Fibroblast of lung (primary cell): ENCODE data around the gene ZNF385B. TPM values are rescaled to one million over a fixed set of nuclear protein-coding genes. Genes with fewer than 3 reads are reported as not detected.

ENCODE experiments used
- DNase-seq, 2 donors: peaks; one replicate each; pipeline versions ENCODE4 v3.0.0 to v3.0.0-alpha.2; 2010; ENCODE audit warnings: low read depth in 2 of 2
- H2AFZ ChIP-seq: 2 replicates; pipeline ENCODE4 v1.5.1; 2012; ENCODE audit warnings: low read length, control low read depth, inconsistent platforms
- H3K27ac ChIP-seq: 2 replicates; pipeline ENCODE4 v1.5.1; 2011; ENCODE audit warnings: low read length, control low read depth; ENCODE audit not compliant: insufficient read depth
- H3K27me3 ChIP-seq: 2 replicates; pipeline ENCODE4 v1.5.1; 2011; ENCODE audit warnings: mild to moderate bottlenecking, low read length; ENCODE audit not compliant: control insufficient read depth, insufficient read depth
- H3K36me3 ChIP-seq: 2 replicates; pipeline ENCODE4 v1.5.1; 2011; ENCODE audit warnings: low read length; ENCODE audit not compliant: control insufficient read depth, insufficient read depth
- H3K4me1 ChIP-seq: 2 replicates; pipeline ENCODE4 v1.5.1; 2011; ENCODE audit warnings: low read length; ENCODE audit not compliant: control insufficient read depth, insufficient read depth; ENCODE audit errors: extremely low read depth
- H3K4me2 ChIP-seq: 2 replicates; pipeline ENCODE4 v1.5.1; 2011; ENCODE audit warnings: low read length, control low read depth; ENCODE audit not compliant: insufficient read depth; ENCODE audit errors: extremely low read depth
- H3K4me3 ChIP-seq, 4 experiments: fragments of 200-600 bp in 1 of 4; sonication (generic) in 1 of 4; replicated peaks in 1 of 4; 2 replicates each; pipeline ENCODE4 v1.5.1; 2011 to 2016; ENCODE audit warnings: low read length in 4 of 4, low read depth in 3 of 4, mild to moderate bottlenecking in 3 of 4, control low read depth in 2 of 4, inconsistent platforms in 1 of 4, mixed read lengths in 1 of 4; ENCODE audit not compliant: insufficient read depth in 1 of 4; ENCODE audit errors: control extremely low read depth in 1 of 4
- H3K79me2 ChIP-seq: 2 replicates; pipeline ENCODE4 v1.5.1; 2012; ENCODE audit warnings: mild to moderate bottlenecking, low read length, inconsistent platforms; ENCODE audit not compliant: control insufficient read depth, insufficient read depth
- H3K9ac ChIP-seq: 2 replicates; pipeline ENCODE4 v1.5.1; 2011; ENCODE audit warnings: mild to moderate bottlenecking, low read length, control low read depth; ENCODE audit not compliant: insufficient read depth
- H3K9me3 ChIP-seq: 2 replicates; pipeline ENCODE4 v1.5.1; 2012; ENCODE audit warnings: low read depth, low read length; ENCODE audit not compliant: control insufficient read depth, insufficient read depth
- H4K20me1 ChIP-seq: 2 replicates; pipeline ENCODE4 v1.5.1; 2011; ENCODE audit warnings: low read length; ENCODE audit not compliant: control insufficient read depth, insufficient read depth; ENCODE audit errors: extremely low read depth
- CTCF ChIP-seq, 2 donors: IDR thresholded peaks in 1 of 2; conservative IDR thresholded peaks in 1 of 2; 1 replicate in 1 of 2; 2 replicates in 1 of 2; pipeline ENCODE4 v1.5.1; 2011 to 2012; ENCODE audit warnings: low read length in 2 of 2, control low read depth in 1 of 2, inconsistent platforms in 1 of 2, low read depth in 1 of 2, mild to moderate bottlenecking in 1 of 2
- EZH2 ChIP-seq: IDR thresholded peaks from 2 replicates; pipeline ENCODE4 v1.5.1; 2012; ENCODE audit warnings: low read length, control low read depth, mild to moderate bottlenecking; ENCODE audit errors: missing control alignments
- polyA plus RNA-seq, 2 donors: library from polyadenylated mRNA; depleted of rRNA in 1 of 2; stranded (reverse) in 1 of 2; unstranded in 1 of 2; fragments of >200 nt; gene quantifications; 2 replicates each; pipeline ENCODE4 v1.2.1, GENCODE V29; 2011 to 2012; ENCODE audit warnings: missing spikeins in 1 of 2
- total RNA-seq: library from RNA; depleted of rRNA; stranded (reverse); fragments of >200 nt; gene quantifications from 2 replicates; pipeline ENCODE4 v1.2.1, GENCODE V29; 2014

The ZNF385B gene
- total and polyA plus RNA-seq, 2 donors (not counting 1 experiment from before 2014, with no cell fraction given), result 0.06 TPM; not detected in 1

GRCh38 chr2:179657068-179657595, 204.3 kb downstream of the ZNF385B start:
- no peaks in the 10 kb centered on the region for H3K27me3 ChIP-seq
- no peaks in the 10 kb centered on the region for H3K79me2 ChIP-seq
- no peak overlapping the region for H2AFZ ChIP-seq
- TF ChIP-seq CTCF (conservative IDR thresholded peaks at IDR 0.05 in 1 of 2, IDR thresholded peaks at IDR 0.05 in 1 of 2; ENCODE audit: low read depth in 1 of 2, low read length in 2 of 2), result no peak
- no peak for TF ChIP-seq EZH2
- H3K9ac ChIP-seq, result no peak overlapping the region
- no peak for DNase-seq
- no peaks in the 10 kb centered on the region for H3K4me1 ChIP-seq
- H4K20me1 ChIP-seq, result no peaks in the 10 kb centered on the region
- H3K36me3 ChIP-seq, result no peaks in the 10 kb centered on the region
- no peak overlapping the region for H3K4me2 ChIP-seq
- H3K4me3 ChIP-seq, result no peak overlapping the region
- H3K27ac ChIP-seq, result no peak overlapping the region
- no peaks in the 10 kb centered on the region for H3K9me3 ChIP-seq

GRCh38 chr2:179655627-179656026, 205.8 kb downstream of the ZNF385B start:
- no peak overlapping the region for H2AFZ ChIP-seq
- H3K36me3 ChIP-seq, result no peaks in the 10 kb centered on the region
- H3K4me3 ChIP-seq, result no peak overlapping the region
- H3K9me3 ChIP-seq, result no peaks in the 10 kb centered on the region
- no peak overlapping the region for H3K27ac ChIP-seq
- H3K27me3 ChIP-seq, result no peaks in the 10 kb centered on the region
- H3K4me2 ChIP-seq, result no peak overlapping the region
- no peaks in the 10 kb centered on the region for H4K20me1 ChIP-seq
- H3K4me1 ChIP-seq, result no peaks in the 10 kb centered on the region
- no peaks in the 10 kb centered on the region for H3K79me2 ChIP-seq
- DNase-seq, result peak; percentile 33 to 64
- no peak overlapping the region for H3K9ac ChIP-seq
- no peak for TF ChIP-seq EZH2
- TF ChIP-seq CTCF (conservative IDR thresholded peaks at IDR 0.05 in 1 of 2, IDR thresholded peaks at IDR 0.05 in 1 of 2; ENCODE audit: low read depth in 1 of 2, low read length in 2 of 2), result no peak

GRCh38 chr2:179654806-179655205, 206.6 kb downstream of the ZNF385B start:
- no peaks in the 10 kb centered on the region for H3K79me2 ChIP-seq
- no peaks in the 10 kb centered on the region for H3K9me3 ChIP-seq
- H3K4me2 ChIP-seq, result no peak overlapping the region
- H3K36me3 ChIP-seq, result no peaks in the 10 kb centered on the region
- H3K4me3 ChIP-seq, result no peak overlapping the region
- no peaks in the 10 kb centered on the region for H4K20me1 ChIP-seq
- H3K27me3 ChIP-seq, result no peaks in the 10 kb centered on the region
- no peak overlapping the region for H3K27ac ChIP-seq
- no peaks in the 10 kb centered on the region for H3K4me1 ChIP-seq
- H3K9ac ChIP-seq, result no peak overlapping the region
- DNase-seq, result no peak
- TF ChIP-seq EZH2, result no peak
- TF ChIP-seq CTCF (conservative IDR thresholded peaks at IDR 0.05 in 1 of 2, IDR thresholded peaks at IDR 0.05 in 1 of 2; ENCODE audit: low read depth in 1 of 2, low read length in 2 of 2), result no peak
- no peak overlapping the region for H2AFZ ChIP-seq
